Measurements from ENCODE around the gene GRAMD2B. TPM values are rescaled to one million over a fixed set of nuclear protein-coding genes. Genes with fewer than 3 reads are reported as not detected.
A peak's percentile ranks its signal among the peaks of the same experiment; 100 is the strongest.

GRAMD2B gene
- total and polyA plus RNA-seq, 4 donors = 8.5 to 19.4 (median 14.9) TPM

GRCh38 chr5:126503602-126504104, 80.4 kb downstream of the GRAMD2B start:
- Histone ChIP-seq H3K9ac (ENCODE audit: insufficient read depth in 1 of 2, low read length in 2 of 2) (no peak overlapping the region), H3K4me1 (ENCODE audit: control insufficient read depth in 5 of 5, insufficient read depth in 5 of 5, low read length in 5 of 5) (peaks cover 0 to 11% (median 6%) of the 10 kb centered on the region in 5 donors), H3K9me3 (ENCODE audit: control insufficient read depth in 4 of 4, insufficient read depth in 3 of 4, low read length in 3 of 4) (no peaks in the 10 kb centered on the region), H3K27ac (ENCODE audit: low read depth in 1 of 2, low read length in 1 of 2) (peak overlapping the region in 1 of 2 donors; percentile 33), H3K36me3 (ENCODE audit: control insufficient read depth in 4 of 4, insufficient read depth in 4 of 4, low read length in 4 of 4) (no peaks in the 10 kb centered on the region), H3K27me3 (ENCODE audit: control insufficient read depth in 3 of 3, insufficient read depth in 3 of 3, low read length in 2 of 3) (no peaks in the 10 kb centered on the region), H3K4me3 (no peak overlapping the region)
- WGBS, 2 donors = 29 to 58% methylated on average over 5 of the region's 5 CpGs
- TF ChIP-seq CTCF (IDR thresholded peaks at IDR 0.05; ENCODE audit: control extremely low read depth, extremely low read depth) = no peak
- ATAC-seq (ENCODE audit: insufficient read depth, low FRiP score) (peak; percentile 61), DNase-seq (peak; percentile 40 to 87 (median 72))

GRCh38 chr5:126506079-126506478, 82.9 kb downstream of the GRAMD2B start:
- Histone ChIP-seq H3K27ac (ENCODE audit: low read depth in 1 of 2, low read length in 1 of 2) (peak overlapping the region in 1 of 2 donors; percentile 56), H3K4me1 (ENCODE audit: control insufficient read depth in 5 of 5, insufficient read depth in 5 of 5, low read length in 5 of 5) (peaks cover 0 to 15% (median 6%) of the 10 kb centered on the region in 5 donors)
- TF ChIP-seq CTCF (IDR thresholded peaks at IDR 0.05; ENCODE audit: control extremely low read depth, extremely low read depth) = no peak

GRCh38 chr5:126508251-126508961, 85.2 kb downstream of the GRAMD2B start:
- H3K9me3 ChIP-seq (ENCODE audit: control insufficient read depth in 4 of 4, insufficient read depth in 3 of 4, low read length in 3 of 4) = no peaks in the 10 kb centered on the region
- ATAC-seq (ENCODE audit: insufficient read depth, low FRiP score) (no peak), DNase-seq (no peak)
- no peaks in the 10 kb centered on the region for H3K27me3 ChIP-seq (ENCODE audit: control insufficient read depth in 3 of 3, insufficient read depth in 3 of 3, low read length in 2 of 3)
- H3K9ac ChIP-seq (ENCODE audit: insufficient read depth in 1 of 2, low read length in 2 of 2) = no peak overlapping the region
- no peaks in the 10 kb centered on the region for H3K36me3 ChIP-seq (ENCODE audit: control insufficient read depth in 4 of 4, insufficient read depth in 4 of 4, low read length in 4 of 4)
- 86 to 88% methylated on average over 13 of the region's 13 CpGs for WGBS, 2 donors
- no peak overlapping the region for H3K4me3 ChIP-seq
- H3K27ac ChIP-seq (ENCODE audit: low read depth in 1 of 2, low read length in 1 of 2) = peak overlapping the region; percentile 51 to 89
- TF ChIP-seq CTCF (IDR thresholded peaks at IDR 0.05; ENCODE audit: control extremely low read depth, extremely low read depth) = no peak
- H3K4me1 ChIP-seq (ENCODE audit: control insufficient read depth in 5 of 5, insufficient read depth in 5 of 5, low read length in 5 of 5) = peaks cover 0 to 15% (median 4%) of the 10 kb centered on the region in 5 donors

More at GRCh38 chr5:126506079-126506478, 82.9 kb downstream of the GRAMD2B start:
- Histone ChIP-seq H3K27me3 (ENCODE audit: control insufficient read depth in 3 of 3, insufficient read depth in 3 of 3, low read length in 2 of 3) (no peaks in the 10 kb centered on the region), H3K9ac (ENCODE audit: insufficient read depth in 1 of 2, low read length in 2 of 2) (no peak overlapping the region), H3K4me3 (no peak overlapping the region), H3K9me3 (ENCODE audit: control insufficient read depth in 4 of 4, insufficient read depth in 3 of 4, low read length in 3 of 4) (no peaks in the 10 kb centered on the region), H3K36me3 (ENCODE audit: control insufficient read depth in 4 of 4, insufficient read depth in 4 of 4, low read length in 4 of 4) (no peaks in the 10 kb centered on the region)
- DNase-seq (no peak), ATAC-seq (ENCODE audit: insufficient read depth, low FRiP score) (no peak)
- WGBS, 2 donors = 75 to 82% methylated on average over 4 of the region's 4 CpGs
